PC-3 (cell line): ENCODE measurements around the gene MT3.

ENCODE experiments used
- EZH2 ChIP-seq: fragments of 300-600 bp; sonication (generic); IDR thresholded peaks from one replicate; pipeline ENCODE4 v1.6.1; 2017; ENCODE audit warnings: antibody characterized with exemption, mild to moderate bottlenecking, low read length; ENCODE audit not compliant: unreplicated experiment
- EZH2phosphoT487 ChIP-seq: fragments of 300-600 bp; sonication (generic); IDR thresholded peaks from 2 replicates; pipeline ENCODE4 v1.6.1; 2018; ENCODE audit warnings: mild to moderate bottlenecking, antibody characterized with exemption, low read length, borderline replicate concordance
- TF ChIP-seq, protein P1 (sequence below): fragments of 300-600 bp; sonication (generic); conservative IDR thresholded peaks from 2 replicates; pipeline ENCODE4 v1.5.1; 2017; ENCODE audit warnings: antibody characterized with exemption, low read depth, mild to moderate bottlenecking, low read length

GRCh38 chr16:56569971-56570370, 19.4 kb upstream of the MT3 start:
- TF ChIP-seq, protein P1, sequence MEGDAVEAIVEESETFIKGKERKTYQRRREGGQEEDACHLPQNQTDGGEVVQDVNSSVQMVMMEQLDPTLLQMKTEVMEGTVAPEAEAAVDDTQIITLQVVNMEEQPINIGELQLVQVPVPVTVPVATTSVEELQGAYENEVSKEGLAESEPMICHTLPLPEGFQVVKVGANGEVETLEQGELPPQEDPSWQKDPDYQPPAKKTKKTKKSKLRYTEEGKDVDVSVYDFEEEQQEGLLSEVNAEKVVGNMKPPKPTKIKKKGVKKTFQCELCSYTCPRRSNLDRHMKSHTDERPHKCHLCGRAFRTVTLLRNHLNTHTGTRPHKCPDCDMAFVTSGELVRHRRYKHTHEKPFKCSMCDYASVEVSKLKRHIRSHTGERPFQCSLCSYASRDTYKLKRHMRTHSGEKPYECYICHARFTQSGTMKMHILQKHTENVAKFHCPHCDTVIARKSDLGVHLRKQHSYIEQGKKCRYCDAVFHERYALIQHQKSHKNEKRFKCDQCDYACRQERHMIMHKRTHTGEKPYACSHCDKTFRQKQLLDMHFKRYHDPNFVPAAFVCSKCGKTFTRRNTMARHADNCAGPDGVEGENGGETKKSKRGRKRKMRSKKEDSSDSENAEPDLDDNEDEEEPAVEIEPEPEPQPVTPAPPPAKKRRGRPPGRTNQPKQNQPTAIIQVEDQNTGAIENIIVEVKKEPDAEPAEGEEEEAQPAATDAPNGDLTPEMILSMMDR = no peak
- TF ChIP-seq EZH2 = no peak
- TF ChIP-seq EZH2phosphoT487 = no peak
